HCT116 (cell line): Measurements from ENCODE around the gene FSTL4. TPM values are rescaled to one million over a fixed set of nuclear protein-coding genes. Genes with fewer than 3 reads are reported as not detected.

ENCODE experiments used
- ATAC-seq: fragments of 200-7000 bp; cut with Tn5 transposase; 2 replicates; pipeline ENCODE4 v1.9.1; 2020; ENCODE audit warnings: mild to moderate bottlenecking, moderate library complexity
- BruUV-seq: library from RNA; stranded (reverse); fragments of 400-500 nt; replicated peaks from 2 replicates; lab custom pipeline; 2021; lab: Mats Ljungman, UMichigan
- CTCF ChIA-PET: fragments of 300-600 bp; sonication (Branson Sonifier 250); formaldehyde crosslinking; loops from one replicate; lab custom pipeline; 2021; ENCODE audit warnings: antibody characterized with exemption; lab: Charles Lee
- POLR2A ChIA-PET: fragments of 300-600, 350-600 bp; sonication (Branson Sonifier 250); formaldehyde crosslinking; loops from one replicate; lab custom pipeline; 2021; ENCODE audit warnings: antibody characterized with exemption; lab: Charles Lee
- RAD21 ChIA-PET, 2 experiments: fragments of 300-600 bp; sonication (Branson Sonifier 250); formaldehyde crosslinking; loops; one replicate each; lab custom pipeline; 2023; ENCODE audit warnings: low total read pairs in 2 of 2; ENCODE audit not compliant: uncharacterized antibody in 2 of 2, unreplicated experiment in 2 of 2, low non-redundant PET in 1 of 2; lab: Charles Lee
- DNase-seq: peaks from one replicate; pipeline ENCODE4 v3.0.0-alpha.2; 2010; ENCODE audit warnings: low read depth, low spot score
- H2AFZ ChIP-seq: fragments of 200-600 bp; shearing (Covaris generic), sonication (generic); 2 replicates; pipeline ENCODE4 v1.6.1; 2017; ENCODE audit warnings: low read depth, mixed run types, mixed read lengths, antibody characterized with exemption, low read length; ENCODE audit not compliant: poor library complexity, severe bottlenecking
- H3K27ac ChIP-seq: 2 replicates; pipeline ENCODE4 v1.5.1; 2012; ENCODE audit warnings: low read depth, low read length
- H3K27me3 ChIP-seq: fragments of 200-600 bp; sonication (generic); 2 replicates; pipeline ENCODE4 v1.6.1; 2016; ENCODE audit warnings: mixed run types, low read length, mixed read lengths; ENCODE audit not compliant: insufficient read depth
- H3K36me3 ChIP-seq, 2 experiments: fragments of 200-500 bp in 1 of 2; fragments of 200-600 bp in 1 of 2; sonication (Bioruptor generic) in 1 of 2; sonication (generic) in 1 of 2; 2 replicates each; pipeline versions ENCODE4 v1.5.1 to v1.6.1; 2014 to 2016; ENCODE audit warnings: low read length in 2 of 2, inconsistent platforms in 1 of 2, mixed read lengths in 1 of 2, mixed run types in 1 of 2; ENCODE audit not compliant: insufficient read depth in 2 of 2, control insufficient read depth in 1 of 2
- H3K4me1 ChIP-seq, 2 experiments: fragments of 200-600 bp in 1 of 2; sonication (generic) in 1 of 2; 2 replicates each; pipeline versions ENCODE4 v1.5.1 to v1.6.1; 2012 to 2017; ENCODE audit warnings: low read length in 2 of 2, inconsistent platforms in 1 of 2, mild to moderate bottlenecking in 1 of 2, mixed read lengths in 1 of 2, mixed run types in 1 of 2, moderate library complexity in 1 of 2; ENCODE audit not compliant: insufficient read depth in 2 of 2, control insufficient read depth in 1 of 2
- H3K4me2 ChIP-seq: fragments of 200-600 bp; sonication (generic); 2 replicates; pipeline ENCODE4 v1.6.1; 2017; ENCODE audit warnings: mixed run types, low read length, mixed read lengths
- H3K4me3 ChIP-seq, 2 experiments: fragments of 200-600 bp in 1 of 2; sonication (generic) in 1 of 2; replicated peaks in 1 of 2; 2 replicates each; pipeline ENCODE4 v1.5.1; 2011 to 2016; ENCODE audit warnings: low read length in 2 of 2, control low read depth in 1 of 2, low read depth in 1 of 2, mild to moderate bottlenecking in 1 of 2, mixed read lengths in 1 of 2, mixed run types in 1 of 2
- H3K79me2 ChIP-seq: fragments of 200-600 bp; sonication (generic); 2 replicates; pipeline ENCODE4 v1.6.1; 2017; ENCODE audit warnings: mild to moderate bottlenecking, mixed run types, low read length, moderate library complexity, mixed read lengths; ENCODE audit not compliant: insufficient read depth
- H3K9ac ChIP-seq: fragments of 200-600 bp; sonication (generic); 2 replicates; pipeline ENCODE4 v1.6.1; 2016; ENCODE audit warnings: low read length, mixed read lengths
- H3K9me2 ChIP-seq: fragments of 200-600 bp; sonication (generic), shearing (Covaris generic); 2 replicates; pipeline ENCODE4 v1.6.1; 2017; ENCODE audit warnings: mixed run types, mild to moderate bottlenecking, moderate library complexity; ENCODE audit not compliant: insufficient read depth
- H3K9me3 ChIP-seq, 2 experiments: fragments of 200-500 bp in 1 of 2; fragments of 200-600 bp in 1 of 2; sonication (Bioruptor generic) in 1 of 2; sonication (generic) in 1 of 2; 2 replicates each; pipeline ENCODE4 v1.6.1; 2014 to 2017; ENCODE audit warnings: low read length in 2 of 2, mixed read lengths in 2 of 2, inconsistent platforms in 1 of 2, low read depth in 1 of 2, mild to moderate bottlenecking in 1 of 2, mixed run types in 1 of 2, moderate library complexity in 1 of 2; ENCODE audit not compliant: control insufficient read depth in 1 of 2, insufficient read depth in 1 of 2
- H4K20me1 ChIP-seq: fragments of 200-600 bp; sonication (generic), shearing (Covaris generic); 2 replicates; pipeline ENCODE4 v1.6.1; 2017; ENCODE audit warnings: mixed run types, mild to moderate bottlenecking, moderate library complexity; ENCODE audit not compliant: insufficient read depth
- CBX3 ChIP-seq: IDR thresholded peaks from 2 replicates; pipeline ENCODE4 v1.6.1; 2012; ENCODE audit warnings: low read depth
- CEBPB ChIP-seq: IDR thresholded peaks from 2 replicates; pipeline ENCODE4 v1.6.1; 2012; ENCODE audit warnings: low read depth
- ELF1 ChIP-seq: IDR thresholded peaks from 2 replicates; pipeline ENCODE4 v1.6.1; 2012; ENCODE audit warnings: low read depth, borderline replicate concordance
- EZH2 ChIP-seq: fragments of 200-600 bp; sonication (generic); IDR thresholded peaks from 2 replicates; pipeline ENCODE4 v1.6.1; 2017; ENCODE audit warnings: antibody characterized with exemption, mixed run types
- EZH2phosphoT487 ChIP-seq: fragments of 200-600 bp; IDR thresholded peaks from 2 replicates; pipeline ENCODE4 v1.6.1; 2018; ENCODE audit warnings: antibody characterized with exemption, borderline replicate concordance
- FOSL1 ChIP-seq: IDR thresholded peaks from 2 replicates; pipeline ENCODE4 v1.6.1; 2012; ENCODE audit warnings: low read depth
- JUND ChIP-seq: IDR thresholded peaks from 2 replicates; pipeline ENCODE4 v1.6.1; 2012
- POLR2A ChIP-seq: IDR thresholded peaks from 2 replicates; pipeline ENCODE4 v1.7.0; 2011; ENCODE audit warnings: borderline replicate concordance; ENCODE audit not compliant: insufficient read depth, insufficient read length; ENCODE audit errors: extremely low read depth
- POLR2AphosphoS5 ChIP-seq: IDR thresholded peaks from 2 replicates; pipeline ENCODE4 v1.6.1; 2011; ENCODE audit warnings: mild to moderate bottlenecking, low read depth, low read length, moderate library complexity
- RAD21 ChIP-seq: IDR thresholded peaks from 2 replicates; pipeline ENCODE4 v1.6.1; 2012; ENCODE audit warnings: low read depth, mild to moderate bottlenecking
- SIN3A ChIP-seq: IDR thresholded peaks from 2 replicates; pipeline ENCODE4 v1.6.1; 2012; ENCODE audit warnings: low read depth
- SP1 ChIP-seq: IDR thresholded peaks from 2 replicates; pipeline ENCODE4 v1.6.1; 2012; ENCODE audit warnings: low read depth
- TCF7L2 ChIP-seq: IDR thresholded peaks from 2 replicates; pipeline ENCODE4 v1.7.0; 2011; ENCODE audit warnings: borderline replicate concordance, inconsistent platforms; ENCODE audit not compliant: insufficient read depth, insufficient read length; ENCODE audit errors: extremely low read depth
- YY1 ChIP-seq: IDR thresholded peaks from 2 replicates; pipeline ENCODE4 v1.6.1; 2011; ENCODE audit warnings: low read length, low read depth, moderate library complexity, mild to moderate bottlenecking; ENCODE audit not compliant: insufficient replicate concordance; ENCODE audit errors: extremely low read depth
- intact Hi-C: fragments of 100-400 bp; cut with micrococcal nuclease; formaldehyde crosslinking; loops from 2 replicates; pipeline ENCODE4 v1.10.0; 2022
- total RNA-seq: library from RNA; stranded (reverse); gene quantifications from one replicate; pipeline ENCODE4 v1.2.1, GENCODE V29; 2021; ENCODE audit not compliant: unreplicated experiment
- TF ChIP-seq, protein P1 (sequence below): IDR thresholded peaks from 2 replicates; pipeline ENCODE4 v1.6.1; 2011; ENCODE audit warnings: mild to moderate bottlenecking, low read length, moderate library complexity; ENCODE audit not compliant: insufficient replicate concordance; ENCODE audit errors: extremely low read depth
- TF ChIP-seq, protein P2 (sequence below): IDR thresholded peaks from 2 replicates; pipeline ENCODE4 v1.6.1; 2012
- TF ChIP-seq, protein P3 (sequence below): IDR thresholded peaks from 2 replicates; pipeline ENCODE4 v1.6.1; 2012; ENCODE audit warnings: low read depth
- TF ChIP-seq, protein P4 (sequence below): IDR thresholded peaks from 2 replicates; pipeline ENCODE4 v1.6.1; 2012

FSTL4 gene
- total RNA-seq, 1 experiment from 2014 or later, result 0.37 TPM

DNA sequence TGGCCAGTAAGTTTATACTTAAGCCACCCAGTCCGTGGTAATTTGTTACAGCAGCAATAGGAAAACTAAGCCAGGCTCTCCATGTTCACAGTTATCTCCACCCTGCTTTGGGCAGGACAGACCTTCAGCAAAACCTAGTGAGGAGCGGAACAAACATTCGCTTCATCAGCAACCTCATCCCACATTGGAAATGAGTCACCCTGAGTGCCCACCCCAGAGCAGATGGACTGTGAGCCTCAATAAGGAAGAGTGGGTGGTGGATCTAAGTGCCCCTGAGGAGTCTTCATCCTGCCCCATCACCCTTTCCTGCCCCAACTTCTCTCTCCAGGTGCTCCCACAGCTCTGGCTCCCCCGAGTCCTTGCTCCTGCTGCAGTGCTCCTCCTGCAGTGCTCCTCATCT, 78.8 kb downstream of the FSTL4 start (continued):
- no peak for TF ChIP-seq SP1
- TF ChIP-seq FOSL1, result no peak
- TF ChIP-seq, protein P1, sequence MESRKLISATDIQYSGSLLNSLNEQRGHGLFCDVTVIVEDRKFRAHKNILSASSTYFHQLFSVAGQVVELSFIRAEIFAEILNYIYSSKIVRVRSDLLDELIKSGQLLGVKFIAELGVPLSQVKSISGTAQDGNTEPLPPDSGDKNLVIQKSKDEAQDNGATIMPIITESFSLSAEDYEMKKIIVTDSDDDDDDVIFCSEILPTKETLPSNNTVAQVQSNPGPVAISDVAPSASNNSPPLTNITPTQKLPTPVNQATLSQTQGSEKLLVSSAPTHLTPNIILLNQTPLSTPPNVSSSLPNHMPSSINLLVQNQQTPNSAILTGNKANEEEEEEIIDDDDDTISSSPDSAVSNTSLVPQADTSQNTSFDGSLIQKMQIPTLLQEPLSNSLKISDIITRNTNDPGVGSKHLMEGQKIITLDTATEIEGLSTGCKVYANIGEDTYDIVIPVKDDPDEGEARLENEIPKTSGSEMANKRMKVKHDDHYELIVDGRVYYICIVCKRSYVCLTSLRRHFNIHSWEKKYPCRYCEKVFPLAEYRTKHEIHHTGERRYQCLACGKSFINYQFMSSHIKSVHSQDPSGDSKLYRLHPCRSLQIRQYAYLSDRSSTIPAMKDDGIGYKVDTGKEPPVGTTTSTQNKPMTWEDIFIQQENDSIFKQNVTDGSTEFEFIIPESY, result no peak
- no peak for TF ChIP-seq JUND
- TF ChIP-seq RAD21, result no peak
- no peak for TF ChIP-seq CEBPB
- TF ChIP-seq, all 23 proteins: peak for 0

DNA sequence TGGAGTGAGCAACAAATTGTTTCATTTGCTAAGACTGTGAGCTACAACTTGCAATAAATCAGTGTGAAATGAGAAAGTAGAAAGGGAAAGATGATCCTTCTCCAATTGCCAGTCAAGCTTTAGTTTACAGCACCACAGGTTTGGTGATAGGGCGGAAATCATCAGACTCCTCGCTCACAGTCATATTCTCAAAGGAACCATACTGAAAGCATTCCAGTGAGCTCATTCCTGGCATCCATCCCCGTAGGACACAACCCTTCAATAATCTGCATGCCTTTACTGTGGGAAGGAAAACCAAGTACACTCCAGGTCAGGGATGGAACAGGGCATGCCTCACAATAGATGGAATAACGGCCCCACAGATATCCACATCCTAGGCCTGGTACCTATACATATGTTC, 80.7 kb downstream of the FSTL4 start:
- H2AFZ ChIP-seq, result no peak overlapping the region
- no TSS peak for BruUV-seq
- no peaks in the 10 kb centered on the region for H3K36me3 ChIP-seq
- ChIA-PET POLR2A (no interaction called here), CTCF (no interaction called here), RAD21 (no interaction called here)
- ATAC-seq (no peak), DNase-seq (no peak)
- H4K20me1 ChIP-seq, result no peaks in the 10 kb centered on the region
- H3K79me2 ChIP-seq, result no peaks in the 10 kb centered on the region
- H3K9me3 ChIP-seq, result no peaks in the 10 kb centered on the region
- no peak overlapping the region for H3K9ac ChIP-seq
- intact Hi-C loops, result no loop called here
- no peak overlapping the region for H3K4me3 ChIP-seq
- H3K27me3 ChIP-seq, result no peaks in the 10 kb centered on the region; the same call in 1 of the 2 replicates
- H3K27ac ChIP-seq, result no peak overlapping the region
- no peak overlapping the region for H3K4me2 ChIP-seq
- H3K9me2 ChIP-seq, result no peaks in the 10 kb centered on the region
- H3K4me1 ChIP-seq, result no peaks in the 10 kb centered on the region
- TF ChIP-seq TCF7L2 (no peak), ELF1 (no peak), JUND (no peak), EZH2 (no peak), EZH2phosphoT487 (no peak), RAD21 (no peak), FOSL1 (no peak), YY1 (no peak), CBX3 (no peak), POLR2A (no peak), SIN3A (no peak), SP1 (no peak), POLR2AphosphoS5 (no peak)
- TF ChIP-seq, protein P1, result no peak
- TF ChIP-seq, protein P2, sequence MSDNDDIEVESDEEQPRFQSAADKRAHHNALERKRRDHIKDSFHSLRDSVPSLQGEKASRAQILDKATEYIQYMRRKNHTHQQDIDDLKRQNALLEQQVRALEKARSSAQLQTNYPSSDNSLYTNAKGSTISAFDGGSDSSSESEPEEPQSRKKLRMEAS, result no peak
- TF ChIP-seq, protein P3, sequence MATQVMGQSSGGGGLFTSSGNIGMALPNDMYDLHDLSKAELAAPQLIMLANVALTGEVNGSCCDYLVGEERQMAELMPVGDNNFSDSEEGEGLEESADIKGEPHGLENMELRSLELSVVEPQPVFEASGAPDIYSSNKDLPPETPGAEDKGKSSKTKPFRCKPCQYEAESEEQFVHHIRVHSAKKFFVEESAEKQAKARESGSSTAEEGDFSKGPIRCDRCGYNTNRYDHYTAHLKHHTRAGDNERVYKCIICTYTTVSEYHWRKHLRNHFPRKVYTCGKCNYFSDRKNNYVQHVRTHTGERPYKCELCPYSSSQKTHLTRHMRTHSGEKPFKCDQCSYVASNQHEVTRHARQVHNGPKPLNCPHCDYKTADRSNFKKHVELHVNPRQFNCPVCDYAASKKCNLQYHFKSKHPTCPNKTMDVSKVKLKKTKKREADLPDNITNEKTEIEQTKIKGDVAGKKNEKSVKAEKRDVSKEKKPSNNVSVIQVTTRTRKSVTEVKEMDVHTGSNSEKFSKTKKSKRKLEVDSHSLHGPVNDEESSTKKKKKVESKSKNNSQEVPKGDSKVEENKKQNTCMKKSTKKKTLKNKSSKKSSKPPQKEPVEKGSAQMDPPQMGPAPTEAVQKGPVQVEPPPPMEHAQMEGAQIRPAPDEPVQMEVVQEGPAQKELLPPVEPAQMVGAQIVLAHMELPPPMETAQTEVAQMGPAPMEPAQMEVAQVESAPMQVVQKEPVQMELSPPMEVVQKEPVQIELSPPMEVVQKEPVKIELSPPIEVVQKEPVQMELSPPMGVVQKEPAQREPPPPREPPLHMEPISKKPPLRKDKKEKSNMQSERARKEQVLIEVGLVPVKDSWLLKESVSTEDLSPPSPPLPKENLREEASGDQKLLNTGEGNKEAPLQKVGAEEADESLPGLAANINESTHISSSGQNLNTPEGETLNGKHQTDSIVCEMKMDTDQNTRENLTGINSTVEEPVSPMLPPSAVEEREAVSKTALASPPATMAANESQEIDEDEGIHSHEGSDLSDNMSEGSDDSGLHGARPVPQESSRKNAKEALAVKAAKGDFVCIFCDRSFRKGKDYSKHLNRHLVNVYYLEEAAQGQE, result no peak
- TF ChIP-seq, protein P4, sequence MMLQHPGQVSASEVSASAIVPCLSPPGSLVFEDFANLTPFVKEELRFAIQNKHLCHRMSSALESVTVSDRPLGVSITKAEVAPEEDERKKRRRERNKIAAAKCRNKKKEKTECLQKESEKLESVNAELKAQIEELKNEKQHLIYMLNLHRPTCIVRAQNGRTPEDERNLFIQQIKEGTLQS, result no peak
